Measurements from ENCODE around the gene CTSD. TPM values are rescaled to one million over a fixed set of nuclear protein-coding genes. Genes with fewer than 3 reads are reported as not detected.

The CTSD gene
- total RNA-seq, 1 experiment from 2014 or later = 1,119 TPM

DNA sequence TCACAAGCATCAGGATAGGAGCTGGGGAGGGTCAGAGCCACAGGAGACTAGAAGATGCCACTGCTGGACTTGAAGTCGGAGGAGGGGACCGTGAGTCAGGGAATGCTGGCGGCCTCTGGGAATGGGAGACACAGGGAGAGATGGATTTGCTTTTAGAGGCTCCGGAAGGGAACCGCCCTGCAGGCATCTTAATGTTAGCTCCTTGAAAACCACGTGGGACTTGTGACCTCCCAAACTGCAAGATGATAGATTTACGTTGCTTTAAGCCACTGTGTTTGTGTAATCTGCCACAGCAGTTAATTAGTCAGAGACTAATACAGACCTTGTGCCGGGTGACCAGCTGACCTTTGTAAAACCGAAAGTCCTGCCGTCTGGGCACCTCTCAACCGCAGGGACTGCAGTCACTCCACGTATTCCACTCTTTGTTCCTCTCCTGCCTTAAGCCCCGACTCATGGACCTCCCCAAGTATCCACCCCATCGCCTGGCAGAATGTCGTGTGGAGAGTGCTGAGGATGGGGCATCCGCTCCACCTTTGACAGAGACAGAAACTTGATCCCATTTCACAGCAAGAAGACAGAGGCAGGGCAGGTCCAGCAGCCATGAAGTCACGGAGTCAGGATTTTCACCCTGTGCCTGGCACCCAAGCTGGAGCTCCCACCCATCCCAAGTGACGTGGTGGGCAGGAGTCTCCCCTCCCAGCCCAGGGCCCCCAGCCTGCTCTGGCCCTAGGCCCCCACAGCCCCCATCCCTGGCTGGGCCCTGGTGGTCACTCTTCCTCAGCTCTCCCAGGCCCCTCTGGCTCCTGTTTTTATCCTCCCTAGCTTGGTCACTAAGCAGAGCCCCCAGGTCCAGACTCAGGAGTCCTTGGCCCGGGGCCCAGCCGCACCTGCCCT is 19.4 kb upstream of the CTSD start:
- DNase-seq (ENCODE audit: low spot score) = peak; percentile 56

DNA sequence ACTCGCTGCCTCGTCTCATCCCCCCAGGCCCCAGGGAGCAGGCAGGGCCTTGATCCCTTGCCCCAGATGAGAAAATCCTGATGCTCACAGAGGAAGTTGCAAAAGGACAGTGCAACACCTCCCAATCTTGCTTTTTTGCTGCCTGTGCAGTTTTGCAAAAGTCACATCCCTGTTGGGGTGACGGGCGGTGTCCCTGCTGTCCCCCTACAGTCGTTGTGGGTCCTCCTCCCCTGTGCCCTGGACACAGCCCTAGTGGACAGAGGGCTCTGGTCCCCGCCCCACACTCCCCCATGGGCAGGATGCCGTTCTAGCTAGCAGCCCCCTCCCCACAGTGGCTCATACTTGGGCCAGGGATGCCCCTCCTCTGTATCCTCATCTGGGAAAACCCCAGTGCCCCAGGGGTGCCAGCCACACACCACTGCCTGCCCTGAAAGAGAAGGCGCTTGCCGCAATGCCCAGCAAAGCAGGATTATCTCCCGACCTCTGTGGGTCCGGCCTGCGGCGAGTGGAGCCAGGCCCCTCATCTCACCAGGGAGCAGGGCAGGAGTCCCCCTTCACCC is 18.4 kb upstream of the CTSD start:
- DNase-seq (ENCODE audit: low spot score) = no peak

DNA sequence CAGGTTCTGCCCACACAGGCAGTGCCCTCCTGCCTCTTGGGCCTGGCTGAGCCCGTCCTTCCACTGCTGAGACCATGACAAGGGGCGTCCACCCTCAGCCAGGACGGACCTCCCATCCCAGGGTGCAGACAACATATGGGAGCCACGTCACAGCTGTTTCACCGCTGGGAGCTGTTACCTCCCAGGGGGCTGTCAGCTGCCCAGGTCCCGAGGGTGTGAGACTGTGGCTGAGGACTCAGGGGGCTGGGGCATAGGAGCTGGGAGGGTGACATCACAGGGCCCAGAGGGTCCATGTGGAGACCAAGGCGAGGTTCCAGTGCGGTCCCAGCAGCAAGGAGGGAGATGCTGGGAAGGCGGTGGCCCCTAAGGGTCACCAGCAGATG is 17.9 kb upstream of the CTSD start:
- no peak for DNase-seq (ENCODE audit: low spot score)

GRCh38 chr11:1780700-1781592 is 17.2 kb upstream of the CTSD start:
- DNase-seq (ENCODE audit: low spot score) = no peak

- DNase-seq (ENCODE audit: low spot score) = no peak
Observed at GRCh38 chr11:1779806-1780699, 16.3 kb upstream of the CTSD start.

DNA sequence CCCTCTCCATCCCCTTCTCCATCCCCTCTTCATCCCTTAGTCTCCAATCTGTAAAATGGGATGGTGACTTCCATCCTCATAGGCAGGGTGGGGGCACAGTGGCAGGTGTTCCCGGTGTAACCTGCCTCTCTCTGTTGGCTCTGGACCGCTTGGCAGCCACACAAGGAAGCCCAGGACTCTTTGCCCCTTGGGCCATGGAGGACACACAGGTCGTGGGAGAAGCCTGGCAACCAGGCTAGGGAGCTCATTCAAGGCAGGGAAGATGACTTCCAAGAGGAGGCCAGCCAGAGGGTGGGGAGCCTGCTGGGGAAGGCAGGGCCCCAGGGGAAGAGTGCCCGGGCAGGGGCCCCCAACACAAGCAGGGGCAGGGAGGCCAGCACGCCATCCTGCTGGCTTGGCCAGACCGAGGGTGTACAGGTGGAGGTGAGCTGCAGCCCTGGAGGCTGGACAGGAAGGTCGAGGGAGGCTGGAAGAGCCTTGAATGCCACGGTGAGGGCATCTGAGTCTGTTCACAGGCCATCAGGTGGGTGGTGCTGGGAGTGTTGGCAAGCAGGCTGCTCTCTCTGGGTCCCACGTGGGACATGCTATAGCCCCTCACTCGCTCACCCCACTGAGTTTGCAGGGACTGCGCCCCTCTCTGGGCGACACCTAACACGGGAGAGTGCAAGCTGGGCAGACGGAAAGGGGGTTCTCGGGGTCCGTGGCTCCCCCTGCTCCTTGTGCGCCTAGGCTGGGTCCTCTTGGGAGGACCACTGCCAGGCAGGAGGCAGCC is 15.5 kb upstream of the CTSD start:
- no peak for DNase-seq (ENCODE audit: low spot score)

DNA sequence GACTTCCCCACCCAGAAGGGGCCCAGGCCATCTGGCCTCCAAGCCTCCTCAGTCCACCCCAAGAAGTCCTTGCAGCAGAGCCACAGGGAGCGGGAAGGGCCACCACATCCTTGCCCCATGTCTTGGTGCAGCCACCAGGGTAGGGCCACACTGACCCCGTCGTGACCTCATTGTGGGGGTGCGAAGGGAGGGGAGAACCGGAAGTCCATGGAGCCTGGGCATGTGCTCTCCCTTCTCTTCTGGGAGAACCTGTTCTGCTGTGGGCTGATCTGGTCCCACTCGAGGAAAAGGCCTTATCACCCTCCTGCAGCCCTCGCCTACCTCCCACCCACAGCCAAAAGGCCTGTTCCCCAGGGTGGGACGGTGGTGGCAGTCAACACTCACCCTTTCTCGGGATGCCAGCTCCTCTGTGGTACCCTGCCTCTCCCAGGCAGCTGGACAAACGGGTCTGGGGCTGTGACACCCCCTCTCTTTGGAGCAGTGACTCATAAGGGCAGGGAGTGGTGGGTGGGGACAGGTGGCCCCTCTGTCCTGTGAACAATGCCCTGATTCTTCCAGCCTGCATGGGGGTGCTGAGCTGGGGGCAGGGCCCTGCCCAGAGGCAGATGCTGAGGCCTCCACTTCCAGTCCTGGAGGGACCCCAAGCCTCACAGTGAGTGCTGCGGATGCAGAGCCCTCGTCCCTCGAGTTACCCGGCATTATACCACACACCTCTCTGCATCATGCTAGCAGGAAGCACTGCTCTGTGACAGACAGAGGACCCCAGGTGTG is 14.6 kb upstream of the CTSD start:
- peak; percentile 80 for DNase-seq (ENCODE audit: low spot score)

- no peak for DNase-seq (ENCODE audit: low spot score)
Observed at GRCh38 chr11:1777737-1778136, 14.0 kb upstream of the CTSD start.

DNA sequence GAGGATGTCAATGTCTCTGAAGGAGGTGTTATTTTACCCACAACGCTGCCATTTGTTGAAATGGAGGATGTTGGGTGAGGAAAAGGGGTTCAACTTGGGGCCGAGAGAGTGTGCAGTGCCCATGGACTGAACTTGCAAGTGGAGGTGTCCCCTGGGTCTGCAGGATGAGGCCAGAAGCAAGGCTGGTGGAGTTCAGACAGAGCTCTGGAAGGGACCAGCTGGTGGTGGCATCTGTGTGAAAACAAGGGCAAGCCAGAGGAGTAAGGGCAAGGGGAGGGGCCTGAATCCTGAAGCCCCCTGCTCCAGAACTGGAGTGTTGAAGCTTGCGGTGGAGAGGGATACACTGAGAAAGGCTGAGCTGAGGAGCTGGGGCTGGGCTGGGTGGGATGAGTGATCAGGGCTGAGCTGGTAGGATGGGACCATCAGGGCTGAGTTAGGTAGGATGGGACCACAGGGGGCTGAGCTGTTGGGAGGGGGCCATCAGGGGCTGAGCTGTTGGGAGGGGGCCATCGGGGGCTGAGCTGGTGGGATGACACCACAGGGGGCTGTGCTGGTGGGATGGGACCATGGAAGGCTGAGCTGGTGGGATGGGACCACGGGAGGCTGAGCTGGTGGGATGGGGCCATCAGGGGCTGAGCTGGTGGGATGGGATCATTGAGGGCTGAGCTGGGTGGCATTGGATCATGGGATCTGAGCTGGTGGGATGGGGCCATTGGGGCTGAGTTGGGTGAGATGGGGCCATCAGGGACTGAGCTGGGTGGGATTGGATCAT is 13.4 kb upstream of the CTSD start:
- DNase-seq (ENCODE audit: low spot score) = no peak

GRCh38 chr11:1776331-1776851 is 12.7 kb upstream of the CTSD start:
- no peak for DNase-seq (ENCODE audit: low spot score)

- DNase-seq (ENCODE audit: low spot score) = no peak
Observed at GRCh38 chr11:1774886-1775285, 11.2 kb upstream of the CTSD start.

GRCh38 chr11:1773994-1774550 is 10.3 kb upstream of the CTSD start:
- no peak for DNase-seq (ENCODE audit: low spot score)

GRCh38 chr11:1773131-1773993 is 9.6 kb upstream of the CTSD start:
- DNase-seq (ENCODE audit: low spot score) = no peak

- peak; percentile 84 for DNase-seq (ENCODE audit: low spot score)
Observed at GRCh38 chr11:1772270-1773130, 8.8 kb upstream of the CTSD start.

GRCh38 chr11:1771700-1772099 is 8.0 kb upstream of the CTSD start:
- no peak for DNase-seq (ENCODE audit: low spot score)

- DNase-seq (ENCODE audit: low spot score) = no peak
Observed at GRCh38 chr11:1771273-1771672, 7.5 kb upstream of the CTSD start.

All from HT-29 (cell line).